HG03064 (cell line): ENCODE data around the gene ACSL5.
"Not testable (repeated sequence)": the region's sequence is repeated elsewhere in the genome, so short reads cannot be mapped to it uniquely, and the experiment has no call there.

Experiments
- ATAC-seq: cut with Tn5 transposase; IDR thresholded peaks from one replicate; pipeline ENCODE4 v1.9.1; 2021; ENCODE audit warnings: low read depth; ENCODE audit not compliant: unreplicated experiment

The ACSL5 gene

DNA sequence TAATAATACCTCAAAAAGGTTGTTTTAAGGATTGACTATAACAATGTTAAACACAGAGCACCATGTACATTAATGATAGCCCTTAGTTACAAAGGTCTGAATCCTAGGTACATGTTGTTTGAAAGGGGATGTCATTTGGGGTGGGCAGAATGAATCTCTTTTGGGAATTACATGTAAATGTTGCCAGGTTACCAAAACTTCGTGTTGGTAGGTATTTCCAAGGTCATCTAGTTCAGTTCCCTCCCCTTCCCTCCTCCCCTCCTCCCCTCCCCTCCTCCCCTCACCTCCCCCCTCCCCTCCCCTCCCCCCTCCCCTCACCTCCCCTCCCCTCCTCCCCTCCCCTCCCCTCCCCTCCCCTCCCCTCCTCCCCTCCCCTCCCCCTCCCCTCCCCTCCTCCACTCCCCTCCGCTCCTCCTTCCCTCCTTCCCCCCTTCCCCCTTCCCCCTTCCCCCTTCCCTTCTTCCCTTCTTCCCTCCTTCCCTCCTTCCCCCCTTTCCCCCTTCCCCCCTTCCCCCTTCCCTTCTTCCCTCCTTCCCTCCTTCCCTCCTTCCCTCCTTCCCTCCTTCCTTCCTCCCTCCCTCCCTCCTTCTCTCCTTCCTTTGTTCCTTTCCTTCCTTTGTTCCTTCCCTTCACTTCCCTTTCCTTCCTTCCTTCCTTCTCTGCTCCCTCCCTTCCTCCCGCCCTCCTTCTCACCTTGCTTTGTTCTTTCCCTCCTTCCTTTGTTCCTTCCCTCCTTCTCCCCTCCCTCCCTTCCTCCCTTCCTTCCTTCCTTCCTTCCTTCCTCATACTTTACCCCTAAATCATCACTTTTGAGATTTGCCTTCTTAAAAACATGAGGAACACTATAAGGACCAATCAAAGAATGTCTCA, 81.2 kb downstream of the ACSL5 start:
- ATAC-seq: no peak

DNA sequence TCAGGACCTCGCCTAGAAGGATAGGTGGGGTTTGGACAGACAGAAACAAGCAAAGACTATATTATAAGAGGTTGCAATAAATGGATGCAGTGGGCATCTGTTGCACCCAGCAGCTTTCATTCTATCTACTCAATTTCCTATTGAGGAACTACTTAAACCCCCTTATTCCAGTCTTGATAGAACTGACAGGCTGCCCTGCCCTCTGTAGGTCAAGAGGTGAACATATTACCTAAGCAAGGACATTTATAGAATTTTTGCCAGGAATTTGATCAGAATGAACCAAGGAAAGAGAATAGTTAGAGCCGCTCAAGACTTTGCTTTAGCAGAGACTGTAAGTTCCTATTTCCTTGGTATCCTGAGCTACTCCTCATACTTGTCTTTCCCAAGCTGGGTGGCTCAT, 82.6 kb downstream of the ACSL5 start:
- ATAC-seq: no peak

- no peak for ATAC-seq
Measured at GRCh38 chr10:112460366-112460765, 86.5 kb downstream of the ACSL5 start.

- no peak for ATAC-seq
Measured at GRCh38 chr10:112461029-112461887, 87.3 kb downstream of the ACSL5 start.

GRCh38 chr10:112464074-112464473, 90.2 kb downstream of the ACSL5 start:
- ATAC-seq: not testable (repeated sequence)

GRCh38 chr10:112465299-112465883, 91.5 kb downstream of the ACSL5 start:
- no peak for ATAC-seq

- no peak for ATAC-seq
Measured at GRCh38 chr10:112466802-112467201, 92.9 kb downstream of the ACSL5 start.

DNA sequence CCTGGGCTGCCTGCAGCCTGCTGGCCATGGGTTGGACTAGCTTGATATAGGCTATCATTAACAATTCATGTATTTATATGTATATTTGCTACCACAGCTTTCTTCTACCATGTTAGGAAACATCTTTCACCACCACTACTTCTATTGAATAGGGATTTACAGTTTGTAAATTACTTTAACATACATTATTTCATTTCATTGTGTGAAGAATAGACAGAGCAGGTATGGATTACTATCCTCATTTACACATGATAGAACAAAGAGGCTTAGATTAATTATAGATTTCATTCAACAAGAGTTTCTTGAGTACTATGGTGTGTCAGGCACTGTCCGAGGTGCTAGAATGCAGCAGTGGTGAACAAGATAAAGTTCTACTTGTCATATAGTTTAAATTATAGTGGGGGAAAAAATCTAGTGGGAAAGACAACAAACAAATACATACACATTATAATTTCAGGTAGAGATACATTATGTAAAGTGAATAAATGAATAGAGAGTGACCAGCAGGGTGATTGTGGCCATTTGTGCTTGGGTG, 93.7 kb downstream of the ACSL5 start:
- no peak for ATAC-seq

- ATAC-seq: no peak
Measured at GRCh38 chr10:112471878-112472487, 98.1 kb downstream of the ACSL5 start.

GRCh38 chr10:112475575-112476218, 101.8 kb downstream of the ACSL5 start:
- ATAC-seq: no peak
